Tibial nerve (tissue), 4 donors: ENCODE data around the gene CDR2. TPM values are rescaled to one million over a fixed set of nuclear protein-coding genes. Genes with fewer than 3 reads are reported as not detected.

Experiments used
- DNase-seq, 2 donors: peaks; one replicate each; pipeline ENCODE4 v3.0.0-alpha.2; 2019; ENCODE audit warnings: low spot score in 2 of 2
- H3K27ac ChIP-seq, 4 donors: fragments of 200-600 bp; sonication (generic) in 3 of 4; one replicate each; pipeline ENCODE4 v1.5.1; 2017 to 2019; ENCODE audit warnings: mild to moderate bottlenecking in 1 of 4
- H3K27me3 ChIP-seq, 2 donors: fragments of 200-600 bp; sonication (generic) in 1 of 2; one replicate each; pipeline versions ENCODE4 v1.5.1 to v1.6.0; 2017 to 2019
- H3K36me3 ChIP-seq, 3 donors: fragments of 200-600 bp; sonication (generic); one replicate each; pipeline ENCODE4 v1.5.1; 2018 to 2019
- H3K4me1 ChIP-seq, 4 donors: fragments of 200-600 bp; sonication (generic) in 3 of 4; one replicate each; pipeline ENCODE4 v1.5.1; 2017 to 2019
- H3K4me3 ChIP-seq, 4 donors: fragments of 200-600 bp; sonication (generic) in 3 of 4; one replicate each; pipeline ENCODE4 v1.5.1; 2017 to 2019; ENCODE audit warnings: mild to moderate bottlenecking in 1 of 4, moderate library complexity in 1 of 4
- H3K9me3 ChIP-seq, 4 donors: fragments of 200-600 bp; sonication (generic) in 3 of 4; one replicate each; pipeline ENCODE4 v1.5.1; 2017 to 2019
- EP300 ChIP-seq, 2 donors: sonication (generic); formaldehyde crosslinking; IDR thresholded peaks; one replicate each; pipeline ENCODE4 v1.6.1; 2017; ENCODE audit warnings: antibody characterized with exemption in 2 of 2, mild to moderate bottlenecking in 1 of 2
- POLR2A ChIP-seq, 2 donors: fragments of 450-650 bp; IDR thresholded peaks; one replicate each; pipeline ENCODE4 v1.6.1; 2017; ENCODE audit warnings: antibody characterized with exemption in 2 of 2, mild to moderate bottlenecking in 2 of 2, moderate library complexity in 2 of 2
- WGBS, 2 donors: methylation state at CpG; one replicate each; pipeline ENCODE4 v1.1.5; 2018; 5-methylcytosine and 5-hydroxymethylcytosine counted together
- total RNA-seq, 4 donors: library from RNA; depleted of rRNA; stranded (reverse); fragments of >200 nt; gene quantifications; one replicate each; pipeline ENCODE4 v1.1.0, GENCODE V29; 2016
- TF ChIP-seq, protein P1 (sequence below), 5 experiments: fragments of 200-600 bp in 3 of 5; fragments of 450-650 bp in 2 of 5; sonication (generic) in 3 of 5; IDR thresholded peaks; one replicate each; pipeline ENCODE4 v1.5.1; 2016 to 2019; ENCODE audit warnings: antibody characterized with exemption in 5 of 5, mild to moderate bottlenecking in 3 of 5, moderate library complexity in 2 of 5

The CDR2 gene
- total RNA-seq = 10 to 100 TPM; 16.4 to 25.1 (median 18.7) TPM

DNA sequence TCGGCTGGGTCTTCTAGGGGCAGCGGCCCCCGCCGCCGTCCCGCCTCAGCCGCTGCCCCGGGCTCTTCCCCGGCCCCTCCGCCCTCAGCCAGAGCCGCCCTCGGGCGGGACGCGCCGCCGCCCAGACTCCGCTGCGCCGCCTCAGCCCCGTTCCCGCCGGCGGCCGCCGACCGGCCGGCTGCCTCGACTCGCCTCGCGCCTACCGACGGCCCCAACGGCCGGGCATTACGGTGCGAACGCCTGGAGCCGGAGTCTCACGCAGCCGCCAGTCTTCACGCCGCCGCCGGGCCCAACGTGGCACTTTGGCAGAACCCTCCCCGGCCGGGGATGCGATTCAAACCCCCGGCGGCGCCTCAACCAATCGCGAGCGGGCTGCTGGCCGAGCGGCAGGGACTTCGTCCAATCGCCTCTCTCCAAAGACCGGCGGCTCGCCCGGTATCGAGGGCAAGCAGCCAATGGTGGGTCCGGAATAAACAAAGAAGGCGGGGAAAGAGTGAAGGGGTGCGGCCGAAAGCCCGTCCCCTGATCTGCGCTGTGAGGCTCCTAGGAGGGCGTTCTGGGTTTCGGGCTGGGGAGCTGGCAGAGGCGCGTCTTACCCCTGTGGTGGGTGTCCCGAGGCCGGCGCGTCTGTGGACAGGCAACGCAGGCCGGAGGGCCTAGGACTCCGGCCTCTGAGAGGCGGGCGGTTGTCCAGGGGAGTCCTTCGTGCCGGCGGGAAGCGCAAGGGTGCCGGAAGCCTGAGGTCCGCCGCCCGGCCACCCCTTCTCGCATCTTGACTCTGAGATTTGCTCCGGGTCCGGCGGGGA lies at the start of gene CDR2:
Gene CDR2 (minus strand): TSS at position 309 of the 806 bp plus-strand sequence. CDS start 310 bp downstream, outside the sequence.
- peak within 1 kb of the TSS; percentile 47 to 88 (median 82) for H3K27ac ChIP-seq
- TF ChIP-seq EP300 (IDR thresholded peaks at IDR 0.05) = peak in 1 of 2 donors; percentile 82
- TF ChIP-seq, protein P1, sequence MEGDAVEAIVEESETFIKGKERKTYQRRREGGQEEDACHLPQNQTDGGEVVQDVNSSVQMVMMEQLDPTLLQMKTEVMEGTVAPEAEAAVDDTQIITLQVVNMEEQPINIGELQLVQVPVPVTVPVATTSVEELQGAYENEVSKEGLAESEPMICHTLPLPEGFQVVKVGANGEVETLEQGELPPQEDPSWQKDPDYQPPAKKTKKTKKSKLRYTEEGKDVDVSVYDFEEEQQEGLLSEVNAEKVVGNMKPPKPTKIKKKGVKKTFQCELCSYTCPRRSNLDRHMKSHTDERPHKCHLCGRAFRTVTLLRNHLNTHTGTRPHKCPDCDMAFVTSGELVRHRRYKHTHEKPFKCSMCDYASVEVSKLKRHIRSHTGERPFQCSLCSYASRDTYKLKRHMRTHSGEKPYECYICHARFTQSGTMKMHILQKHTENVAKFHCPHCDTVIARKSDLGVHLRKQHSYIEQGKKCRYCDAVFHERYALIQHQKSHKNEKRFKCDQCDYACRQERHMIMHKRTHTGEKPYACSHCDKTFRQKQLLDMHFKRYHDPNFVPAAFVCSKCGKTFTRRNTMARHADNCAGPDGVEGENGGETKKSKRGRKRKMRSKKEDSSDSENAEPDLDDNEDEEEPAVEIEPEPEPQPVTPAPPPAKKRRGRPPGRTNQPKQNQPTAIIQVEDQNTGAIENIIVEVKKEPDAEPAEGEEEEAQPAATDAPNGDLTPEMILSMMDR (IDR thresholded peaks at IDR 0.05) = no peak
- peak; percentile 53 to 88 for TF ChIP-seq POLR2A (IDR thresholded peaks at IDR 0.05)
- peaks cover 0 to 41% (median 14%) of the 10 kb centered on the region in 4 donors for H3K4me1 ChIP-seq
- 0% methylated on average over 63 to 78 of the region's 96 CpGs for WGBS, 2 donors
- no peaks in the 10 kb centered on the region for H3K36me3 ChIP-seq
- H3K9me3 ChIP-seq = no peaks in the 10 kb centered on the region
- H3K4me3 ChIP-seq = peak within 1 kb of the TSS; percentile 75 to 95 (median 80)
- peak; percentile 96 to 97 for DNase-seq
- H3K27me3 ChIP-seq = no peaks in the 10 kb centered on the region

GRCh38 chr16:22423716-22424115 lies 49.3 kb upstream of the CDR2 start:
- no peak for DNase-seq
- Histone ChIP-seq H3K9me3 (no peaks in the 10 kb centered on the region), H3K4me1 (peaks cover 0 to 21% (median 0%) of the 10 kb centered on the region in 4 donors), H3K4me3 (no peak overlapping the region), H3K27ac (no peak overlapping the region), H3K27me3 (no peaks in the 10 kb centered on the region), H3K36me3 (peaks cover 0 to 68% (median under 1%) of the 10 kb centered on the region in 3 donors)
- WGBS, 2 donors = 92% methylated on average over 12 of the region's 12 CpGs
- TF ChIP-seq, protein P1 (IDR thresholded peaks at IDR 0.05) = no peak
- TF ChIP-seq EP300 (IDR thresholded peaks at IDR 0.05) = no peak
- no peak for TF ChIP-seq POLR2A (IDR thresholded peaks at IDR 0.05)

DNA sequence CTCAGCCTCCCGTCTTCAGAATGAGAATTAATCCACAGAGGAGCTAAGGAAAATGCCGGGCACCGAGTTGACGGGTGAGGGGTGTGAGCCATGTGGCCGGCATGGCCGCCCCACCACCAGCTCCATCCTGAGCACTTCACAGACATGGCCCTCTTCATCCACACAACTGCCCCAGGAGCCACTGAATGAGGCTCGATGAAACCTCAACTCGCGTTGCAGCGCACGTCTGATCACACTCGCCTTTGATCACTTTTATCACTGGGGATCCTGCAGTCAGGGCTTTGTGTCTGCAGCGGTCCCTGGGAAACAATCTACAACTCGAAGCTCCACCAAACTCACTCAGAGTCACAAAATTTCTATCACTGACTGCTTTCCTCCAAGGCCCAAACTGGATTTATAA lies 46.7 kb upstream of the CDR2 start:
- H3K4me3 ChIP-seq = no peak overlapping the region

DNA sequence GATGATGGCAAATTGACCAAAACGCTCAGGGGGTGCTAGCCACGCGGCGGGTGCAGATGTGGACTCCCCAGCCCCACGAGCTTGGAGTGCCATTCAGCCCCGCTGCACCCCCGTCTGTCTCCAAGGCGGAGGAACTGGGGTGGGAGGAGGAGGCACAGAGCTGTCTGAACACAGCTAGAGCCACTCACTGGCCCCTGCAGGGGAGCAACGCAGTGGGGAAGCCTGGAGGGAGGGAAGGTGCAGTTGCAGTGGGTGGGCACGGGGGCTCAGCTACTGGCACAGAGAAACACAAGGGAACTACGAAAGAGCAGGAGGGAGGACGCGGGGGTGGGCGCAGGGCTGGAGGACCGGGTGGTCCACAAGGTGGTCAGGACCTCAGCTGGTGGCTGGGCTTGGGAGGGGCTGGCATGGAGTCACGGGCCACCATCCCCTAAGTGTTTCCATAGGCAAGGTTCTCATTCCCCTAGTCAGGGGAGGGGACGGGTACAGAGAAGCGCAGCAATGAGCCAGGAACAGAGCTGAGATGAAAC lies 46.3 kb upstream of the CDR2 start:
- peaks cover 0 to 50% (median 0%) of the 10 kb centered on the region in 3 donors for H3K36me3 ChIP-seq
- H3K4me1 ChIP-seq = peaks cover 0 to 20% (median 0%) of the 10 kb centered on the region in 4 donors
- DNase-seq = no peak
- H3K27ac ChIP-seq = no peak overlapping the region
- H3K4me3 ChIP-seq = no peak overlapping the region
- H3K27me3 ChIP-seq = no peaks in the 10 kb centered on the region
- 94% methylated on average over 18 of the region's 18 CpGs for WGBS, 2 donors
- TF ChIP-seq EP300 (IDR thresholded peaks at IDR 0.05) (no peak), POLR2A (IDR thresholded peaks at IDR 0.05) (no peak)
- TF ChIP-seq, protein P1 (IDR thresholded peaks at IDR 0.05) = no peak
- no peaks in the 10 kb centered on the region for H3K9me3 ChIP-seq

More for the DNA sequence above, 46.7 kb upstream of the CDR2 start:
- H3K36me3 ChIP-seq = peaks cover 0 to 54% (median 0%) of the 10 kb centered on the region in 3 donors
- no peak for TF ChIP-seq POLR2A (IDR thresholded peaks at IDR 0.05)
- no peak for TF ChIP-seq EP300 (IDR thresholded peaks at IDR 0.05)
- TF ChIP-seq, protein P1 (IDR thresholded peaks at IDR 0.05) = no peak
- no peaks in the 10 kb centered on the region for H3K9me3 ChIP-seq
- no peaks in the 10 kb centered on the region for H3K27me3 ChIP-seq
- H3K4me1 ChIP-seq = peaks cover 0 to 21% (median 0%) of the 10 kb centered on the region in 4 donors
- no peak overlapping the region for H3K27ac ChIP-seq
- WGBS, 2 donors = 94 to 97% methylated on average over 14 of the region's 14 CpGs
- no peak for DNase-seq

GRCh38 chr16:22419908-22420307 lies 45.5 kb upstream of the CDR2 start:
- TF ChIP-seq EP300 (IDR thresholded peaks at IDR 0.05) (no peak), POLR2A (IDR thresholded peaks at IDR 0.05) (no peak)
- TF ChIP-seq, protein P1 (IDR thresholded peaks at IDR 0.05) = no peak

More at GRCh38 chr16:22419908-22420307, 45.5 kb upstream of the CDR2 start:
- no peaks in the 10 kb centered on the region for H3K27me3 ChIP-seq
- no peak overlapping the region for H3K27ac ChIP-seq
- H3K4me1 ChIP-seq = peaks cover 0 to 12% (median 0%) of the 10 kb centered on the region in 4 donors
- no peak overlapping the region for H3K4me3 ChIP-seq
- peaks cover 0 to 44% (median 0%) of the 10 kb centered on the region in 3 donors for H3K36me3 ChIP-seq
- no peaks in the 10 kb centered on the region for H3K9me3 ChIP-seq
- WGBS, 2 donors = 90 to 95% methylated on average over 11 of the region's 11 CpGs
- DNase-seq = no peak
